NCI-H146 treated with DMSO at 0.1 percent for 48 hours (cell line): ENCODE results near the gene NETO1.
A peak's percentile ranks its signal among the peaks of the same experiment; 100 is the strongest.

Experiments
- DNase-seq: peaks from one replicate; lab custom pipeline; 2025; ENCODE audit not compliant: unreplicated experiment; lab: John Stamatoyannopoulos, UW

NETO1 gene, protein sequence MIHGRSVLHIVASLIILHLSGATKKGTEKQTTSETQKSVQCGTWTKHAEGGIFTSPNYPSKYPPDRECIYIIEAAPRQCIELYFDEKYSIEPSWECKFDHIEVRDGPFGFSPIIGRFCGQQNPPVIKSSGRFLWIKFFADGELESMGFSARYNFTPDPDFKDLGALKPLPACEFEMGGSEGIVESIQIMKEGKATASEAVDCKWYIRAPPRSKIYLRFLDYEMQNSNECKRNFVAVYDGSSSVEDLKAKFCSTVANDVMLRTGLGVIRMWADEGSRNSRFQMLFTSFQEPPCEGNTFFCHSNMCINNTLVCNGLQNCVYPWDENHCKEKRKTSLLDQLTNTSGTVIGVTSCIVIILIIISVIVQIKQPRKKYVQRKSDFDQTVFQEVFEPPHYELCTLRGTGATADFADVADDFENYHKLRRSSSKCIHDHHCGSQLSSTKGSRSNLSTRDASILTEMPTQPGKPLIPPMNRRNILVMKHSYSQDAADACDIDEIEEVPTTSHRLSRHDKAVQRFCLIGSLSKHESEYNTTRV

DNA sequence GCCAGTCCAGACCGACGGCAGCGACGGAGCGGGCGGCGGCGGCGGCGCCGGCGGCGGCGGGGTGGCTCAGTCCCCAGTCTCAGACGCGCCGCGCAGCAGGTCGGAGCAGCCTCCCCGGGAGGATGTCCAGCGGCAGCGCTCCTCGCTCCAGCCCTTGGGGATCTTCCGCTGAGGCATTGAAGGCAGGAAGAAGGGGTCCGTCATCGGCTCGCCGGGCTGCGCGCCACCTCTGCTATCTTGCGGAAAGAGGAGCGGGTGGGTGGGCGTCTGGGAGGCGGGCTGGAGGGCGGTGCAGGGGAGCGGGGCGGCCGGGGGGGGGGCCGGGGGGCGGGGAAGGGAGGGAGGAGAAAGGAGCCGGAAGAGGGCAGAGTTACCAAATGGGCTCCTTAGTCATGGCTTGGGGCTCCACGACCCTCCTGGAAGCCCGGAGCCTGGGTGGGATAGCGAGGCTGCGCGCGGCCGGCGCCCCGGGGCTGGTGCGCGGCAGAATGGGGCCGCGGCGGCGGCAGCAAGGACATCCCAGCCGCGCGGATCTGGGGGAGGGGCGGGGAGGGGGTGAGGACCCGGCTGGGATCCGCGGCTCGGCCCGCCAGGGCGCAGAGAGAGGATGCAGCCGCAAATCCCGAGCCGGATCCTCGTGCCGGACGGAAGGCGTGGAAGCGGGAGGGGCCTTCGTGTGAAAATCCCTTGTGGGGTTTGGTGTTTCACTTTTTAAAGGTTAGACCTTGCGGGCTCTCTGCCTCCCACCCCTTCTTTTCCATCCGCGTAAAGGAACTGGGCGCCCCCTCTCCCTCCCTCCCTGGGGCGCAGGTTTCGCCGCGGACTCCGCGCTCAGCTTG, at the start of gene NETO1:
NETO1 (minus strand) TSS at position 242 of the 839 bp plus-strand sequence. CDS start 696 bp downstream, outside the sequence.
- DNase-seq, result no peak

DNA sequence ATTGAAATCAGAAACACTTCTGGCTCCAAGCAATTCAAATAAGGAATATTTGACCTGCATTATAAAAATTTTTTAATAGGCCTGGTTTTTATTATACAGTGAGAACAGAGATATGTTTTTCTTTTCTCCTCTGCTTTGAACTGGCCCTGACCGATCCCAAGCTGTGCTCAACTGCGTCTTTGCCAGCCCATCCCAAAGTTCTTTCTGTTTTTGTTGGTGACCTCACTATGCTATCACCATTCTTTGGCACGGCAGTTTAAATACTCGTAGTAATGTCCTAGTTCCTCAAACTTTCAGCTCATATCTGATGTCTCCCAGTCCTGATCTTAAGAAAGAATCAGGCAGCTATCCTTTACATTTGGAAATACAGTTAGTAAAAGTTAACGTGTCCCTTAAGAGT, 42.3 kb upstream of the NETO1 start:
- DNase-seq, result no peak

DNA sequence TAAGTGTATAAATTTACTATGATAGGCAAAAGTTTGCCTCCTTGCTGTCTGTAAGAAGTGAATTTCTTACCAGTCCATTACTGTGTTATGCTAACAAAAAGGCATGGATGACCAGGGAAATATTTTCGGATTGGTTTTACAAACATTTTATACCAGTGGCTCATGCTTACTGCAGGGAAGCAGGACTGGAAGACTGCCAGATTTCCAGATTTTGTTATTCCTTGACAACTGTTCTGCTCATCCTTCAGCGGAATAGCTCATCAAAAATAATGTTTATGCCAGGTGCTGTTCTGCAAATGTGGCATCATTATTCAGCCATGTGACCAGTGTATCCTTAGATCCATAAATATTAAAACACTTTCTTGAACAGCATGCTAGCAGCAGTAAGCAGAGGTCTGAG, 40.4 kb upstream of the NETO1 start:
- DNase-seq, result no peak

DNA sequence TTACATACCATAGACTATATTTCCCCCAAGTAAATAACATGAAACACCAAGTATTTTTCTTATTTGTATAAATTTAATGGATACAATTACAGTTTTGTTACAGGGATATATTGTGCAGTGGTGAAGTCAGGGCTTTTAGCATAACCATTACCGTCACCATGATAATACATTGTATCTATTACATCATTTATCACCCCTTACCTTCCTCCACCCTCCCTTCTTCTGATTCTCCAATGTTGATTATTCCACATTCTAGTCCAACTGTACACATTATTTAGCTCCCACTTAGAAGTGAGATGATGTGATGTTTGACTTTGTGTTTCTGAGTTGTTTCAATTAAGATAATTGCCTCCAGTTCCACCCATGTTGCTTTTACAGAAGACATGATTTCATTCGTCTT, 35.2 kb upstream of the NETO1 start:
- no peak for DNase-seq

- DNase-seq, result no peak
These were observed 31.6 kb upstream of the NETO1 start for GRCh38 chr18:72899338-72899737.

DNA sequence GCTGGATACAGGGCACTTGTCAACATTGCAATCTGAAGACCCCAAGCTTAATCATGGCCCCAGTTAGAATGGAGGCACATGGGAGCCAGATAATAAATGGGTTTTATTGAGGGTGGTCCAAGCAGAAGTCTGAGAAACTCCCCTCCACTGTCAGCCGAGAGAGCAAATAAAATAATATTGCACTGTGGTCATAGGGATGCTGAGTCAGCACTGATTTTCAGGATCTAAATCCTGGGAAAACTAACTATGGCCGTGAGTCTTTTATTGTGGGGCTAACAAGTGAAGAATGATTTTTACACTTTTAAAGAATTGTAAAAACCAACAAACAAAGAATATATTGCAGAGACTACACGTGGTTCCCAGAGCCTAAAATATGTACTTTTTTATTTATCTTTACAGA, 31.1 kb upstream of the NETO1 start:
- DNase-seq, result no peak

GRCh38 chr18:72895548-72895947, 27.8 kb upstream of the NETO1 start:
- no peak for DNase-seq

DNA sequence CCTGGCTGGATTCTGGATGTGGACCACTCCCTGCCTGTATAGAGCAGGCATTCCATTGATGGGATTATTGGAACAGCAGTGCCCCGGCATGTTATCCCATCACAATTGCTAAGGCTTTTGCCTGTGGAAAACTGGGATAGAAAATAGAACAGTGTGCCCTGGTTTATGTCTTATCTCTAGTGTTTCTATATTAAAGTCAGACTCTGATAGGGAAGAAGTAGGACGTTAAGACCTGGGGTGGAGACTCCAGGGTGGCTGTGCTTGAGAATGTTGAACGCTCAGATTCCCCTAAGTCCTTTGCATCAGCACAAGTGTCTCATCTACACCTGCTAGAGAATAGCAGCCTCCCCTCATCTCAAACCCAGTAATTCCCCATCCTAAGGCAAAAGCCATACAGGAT, 10.8 kb upstream of the NETO1 start:
- no peak for DNase-seq

DNA sequence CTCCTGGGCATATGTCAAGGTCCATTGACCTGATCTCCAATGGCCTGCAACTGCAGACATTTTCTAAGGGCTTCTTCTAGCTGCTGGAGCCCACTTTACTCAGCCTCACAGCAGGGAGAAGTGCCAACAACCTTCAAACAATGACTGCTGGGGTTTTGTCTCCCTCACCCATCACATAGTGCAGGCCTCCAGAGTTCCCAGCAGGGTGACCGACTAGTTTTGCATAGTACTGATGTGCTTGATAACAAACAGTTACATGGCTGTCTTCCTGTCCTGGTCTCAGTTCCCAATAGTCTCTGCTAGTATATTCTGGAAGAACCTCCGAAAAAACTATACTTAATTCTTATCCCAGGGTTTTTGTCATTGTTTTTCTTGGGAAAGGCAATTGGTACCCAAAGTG, 10.4 kb upstream of the NETO1 start:
- DNase-seq, result peak; percentile 21

- no peak for DNase-seq
These were observed 3.3 kb upstream of the NETO1 start for GRCh38 chr18:72871091-72871490.

DNA sequence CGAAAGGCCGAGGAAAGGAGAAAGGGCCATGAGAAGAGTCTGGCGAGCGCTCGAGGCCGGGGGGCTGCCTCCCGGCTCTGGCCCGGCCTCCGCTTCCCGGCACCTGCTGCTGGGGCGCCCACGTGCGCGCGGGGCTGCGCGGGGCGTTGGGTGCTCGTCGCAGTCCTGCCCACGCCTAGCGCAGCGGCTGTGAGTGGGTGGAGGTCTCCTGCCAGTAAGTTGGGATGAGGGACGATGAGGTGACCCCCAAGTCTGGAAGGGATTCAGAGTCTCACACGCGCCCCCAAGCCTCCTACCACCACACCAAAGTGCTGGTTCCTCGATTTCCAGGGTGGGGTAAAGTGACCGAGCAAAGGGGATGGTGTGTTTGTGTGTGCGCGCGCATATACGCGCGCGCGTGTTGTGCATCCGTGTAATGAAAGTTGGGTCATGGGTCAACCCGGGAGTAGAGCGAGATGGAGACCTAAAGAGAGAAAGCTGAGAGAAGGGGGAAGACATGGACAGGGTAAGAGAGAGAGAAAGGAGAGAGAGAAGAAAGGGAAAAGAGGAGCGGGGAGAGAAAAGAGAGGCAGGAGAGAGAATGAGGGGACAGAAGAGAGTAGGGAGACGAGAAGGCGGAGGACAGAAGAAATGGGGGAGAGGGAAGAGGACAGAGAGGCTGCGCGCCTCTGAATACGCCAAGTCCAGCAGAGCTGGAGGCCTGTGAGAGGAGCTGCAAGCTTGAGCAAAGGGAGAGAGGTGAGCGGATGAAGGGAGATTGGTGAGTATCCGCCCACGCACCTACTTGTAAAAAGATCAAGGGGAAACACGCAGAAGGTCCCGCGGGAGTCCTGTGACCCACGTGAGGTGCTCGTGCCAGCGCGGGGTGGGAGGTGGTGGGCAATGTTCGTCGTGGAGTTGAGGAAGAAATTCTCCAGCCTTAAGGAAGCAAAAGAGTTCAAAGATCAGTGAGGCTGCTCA, 1.7 kb upstream of the NETO1 start:
- no peak for DNase-seq

- no peak for DNase-seq
These were observed 918 bp upstream of the NETO1 start for GRCh38 chr18:72868585-72869225.

- peak; percentile 46 for DNase-seq
These were observed 664 bp downstream of the NETO1 start for GRCh38 chr18:72866901-72867745.

- DNase-seq, result no peak
These were observed 1.3 kb downstream of the NETO1 start for GRCh38 chr18:72866442-72866900.

GRCh38 chr18:72863754-72864153, 4.0 kb downstream of the NETO1 start:
- no peak for DNase-seq

DNA sequence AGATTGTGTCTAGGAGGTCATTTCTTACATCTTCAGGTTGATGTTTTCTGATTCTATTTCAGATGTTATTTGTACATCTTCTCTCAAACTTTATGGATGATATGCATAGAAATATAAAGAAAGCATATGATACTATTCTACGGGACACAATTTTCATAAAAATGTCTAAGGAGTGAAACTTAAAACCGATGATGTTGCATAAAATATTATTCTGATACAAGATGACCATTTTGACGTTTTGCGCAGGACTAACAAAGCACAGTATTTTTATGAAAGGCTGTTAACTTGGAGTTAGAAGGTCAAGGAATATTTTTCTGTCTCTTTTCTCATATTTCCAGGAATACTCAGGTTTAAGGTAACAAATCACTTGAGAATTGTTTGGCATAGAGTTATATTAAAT, 8.7 kb downstream of the NETO1 start:
- no peak for DNase-seq

DNA sequence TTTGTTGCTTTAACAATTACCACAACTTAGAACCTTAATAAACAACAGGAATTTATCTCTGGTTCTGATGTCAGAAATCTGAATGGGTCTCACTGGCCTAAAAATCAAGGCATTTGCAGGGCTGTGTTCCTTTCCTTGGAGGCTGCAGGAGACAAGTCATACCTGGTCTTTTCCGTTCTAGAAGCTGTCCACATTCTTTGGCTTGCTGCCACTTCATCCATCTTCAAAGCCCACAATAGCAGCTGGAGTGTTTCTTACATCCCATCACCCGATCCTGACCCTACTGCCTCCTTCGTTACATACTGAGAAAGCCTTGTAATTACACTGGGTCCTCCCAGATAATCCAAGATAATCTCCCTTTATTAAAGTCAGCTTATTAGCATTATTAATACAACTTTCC, 18.1 kb downstream of the NETO1 start:
- DNase-seq, result no peak

GRCh38 chr18:72848503-72849237, 19.1 kb downstream of the NETO1 start:
- DNase-seq, result no peak

DNA sequence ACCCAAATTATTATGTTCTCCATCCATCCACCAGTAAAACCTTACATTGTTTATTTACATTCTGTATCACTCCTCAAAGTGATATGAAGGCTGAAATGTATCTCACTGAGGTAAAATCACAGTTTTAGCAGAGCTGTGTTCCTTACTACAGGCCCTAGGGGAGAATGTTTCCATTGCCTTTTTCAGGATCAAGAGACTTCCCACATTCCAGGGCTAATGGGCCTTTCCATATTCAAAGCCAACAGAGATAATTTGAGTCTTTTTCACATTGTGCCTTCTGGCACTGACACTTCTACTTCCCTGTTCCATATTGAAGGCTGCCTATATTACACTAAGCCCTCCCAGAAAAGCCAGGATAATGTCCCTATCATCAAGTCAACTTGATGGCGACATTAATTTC, 20.0 kb downstream of the NETO1 start:
- no peak for DNase-seq
